ENCODE measurements around the gene DNASE1. TPM values are rescaled to one million over a fixed set of nuclear protein-coding genes. Genes with fewer than 3 reads are reported as not detected.

Gene DNASE1, protein sequence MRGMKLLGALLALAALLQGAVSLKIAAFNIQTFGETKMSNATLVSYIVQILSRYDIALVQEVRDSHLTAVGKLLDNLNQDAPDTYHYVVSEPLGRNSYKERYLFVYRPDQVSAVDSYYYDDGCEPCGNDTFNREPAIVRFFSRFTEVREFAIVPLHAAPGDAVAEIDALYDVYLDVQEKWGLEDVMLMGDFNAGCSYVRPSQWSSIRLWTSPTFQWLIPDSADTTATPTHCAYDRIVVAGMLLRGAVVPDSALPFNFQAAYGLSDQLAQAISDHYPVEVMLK
- 10 to 100 TPM in 4 of 6 donors, 1 to 10 TPM in 2; 6.4 to 34.6 (median 18.7) TPM for total RNA-seq

DNA sequence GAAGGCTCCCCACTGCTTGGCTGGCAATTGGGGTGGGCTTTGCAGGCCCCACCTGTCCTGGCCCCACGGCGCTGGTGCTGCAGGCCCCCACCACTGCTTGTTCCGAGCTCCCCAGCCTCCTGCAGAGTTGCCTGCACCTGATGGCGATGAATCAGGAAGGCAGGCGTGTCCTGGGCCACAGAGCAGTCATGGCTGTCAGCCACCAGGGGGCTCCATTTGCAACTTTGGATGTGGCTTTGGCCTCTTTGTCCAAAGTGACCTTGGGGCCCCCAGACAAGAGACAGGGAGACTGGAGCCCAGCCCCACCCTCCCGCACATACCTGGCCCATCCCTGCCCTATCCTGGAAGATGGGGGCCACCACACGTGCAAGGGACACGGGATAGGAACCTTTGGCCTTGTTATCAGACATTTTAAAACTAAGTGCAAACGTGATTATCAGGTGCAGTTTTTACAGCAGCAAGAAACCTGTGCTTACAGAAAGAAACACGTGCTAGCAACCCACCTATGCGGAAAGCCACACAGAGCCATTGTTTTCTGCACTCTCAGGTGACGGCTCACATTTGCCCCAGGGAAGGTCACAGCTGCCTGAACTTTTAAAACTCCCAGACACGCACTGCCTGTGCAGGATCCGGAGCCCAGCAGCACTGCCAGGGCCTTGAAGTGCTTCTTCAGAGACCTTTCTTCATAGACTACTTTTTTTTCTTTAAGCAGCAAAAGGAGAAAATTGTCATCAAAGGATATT, at the start of gene DNASE1:
Gene DNASE1 (plus strand): TSS at position 443 of the 743 bp plus-strand sequence. CDS start 683 bp downstream, outside the sequence.
- no peak within 1 kb of the TSS for H3K27ac ChIP-seq
- TF ChIP-seq, protein P1, sequence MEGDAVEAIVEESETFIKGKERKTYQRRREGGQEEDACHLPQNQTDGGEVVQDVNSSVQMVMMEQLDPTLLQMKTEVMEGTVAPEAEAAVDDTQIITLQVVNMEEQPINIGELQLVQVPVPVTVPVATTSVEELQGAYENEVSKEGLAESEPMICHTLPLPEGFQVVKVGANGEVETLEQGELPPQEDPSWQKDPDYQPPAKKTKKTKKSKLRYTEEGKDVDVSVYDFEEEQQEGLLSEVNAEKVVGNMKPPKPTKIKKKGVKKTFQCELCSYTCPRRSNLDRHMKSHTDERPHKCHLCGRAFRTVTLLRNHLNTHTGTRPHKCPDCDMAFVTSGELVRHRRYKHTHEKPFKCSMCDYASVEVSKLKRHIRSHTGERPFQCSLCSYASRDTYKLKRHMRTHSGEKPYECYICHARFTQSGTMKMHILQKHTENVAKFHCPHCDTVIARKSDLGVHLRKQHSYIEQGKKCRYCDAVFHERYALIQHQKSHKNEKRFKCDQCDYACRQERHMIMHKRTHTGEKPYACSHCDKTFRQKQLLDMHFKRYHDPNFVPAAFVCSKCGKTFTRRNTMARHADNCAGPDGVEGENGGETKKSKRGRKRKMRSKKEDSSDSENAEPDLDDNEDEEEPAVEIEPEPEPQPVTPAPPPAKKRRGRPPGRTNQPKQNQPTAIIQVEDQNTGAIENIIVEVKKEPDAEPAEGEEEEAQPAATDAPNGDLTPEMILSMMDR (IDR thresholded peaks at IDR 0.05): peak; percentile 55 to 73 (median 66)
- no peak for TF ChIP-seq EP300 (IDR thresholded peaks at IDR 0.05)
- TF ChIP-seq POLR2A (IDR thresholded peaks at IDR 0.05): no peak
- no peaks in the 10 kb centered on the region for H3K4me1 ChIP-seq
- no peaks in the 10 kb centered on the region for H3K27me3 ChIP-seq
- no peaks in the 10 kb centered on the region for H3K9me3 ChIP-seq
- WGBS, 2 donors: 79 to 80% methylated on average over 14 of the region's 14 CpGs
- peak in 1 of 2 donors; percentile 58 for DNase-seq
- peaks cover 11 to 62% (median 45%) of the 10 kb centered on the region in 4 donors for H3K36me3 ChIP-seq
- H3K4me3 ChIP-seq: no peak within 1 kb of the TSS
- ATAC-seq (ENCODE audit: low FRiP score in 2 of 2): peak in 1 of 2 donors; percentile 68

DNA sequence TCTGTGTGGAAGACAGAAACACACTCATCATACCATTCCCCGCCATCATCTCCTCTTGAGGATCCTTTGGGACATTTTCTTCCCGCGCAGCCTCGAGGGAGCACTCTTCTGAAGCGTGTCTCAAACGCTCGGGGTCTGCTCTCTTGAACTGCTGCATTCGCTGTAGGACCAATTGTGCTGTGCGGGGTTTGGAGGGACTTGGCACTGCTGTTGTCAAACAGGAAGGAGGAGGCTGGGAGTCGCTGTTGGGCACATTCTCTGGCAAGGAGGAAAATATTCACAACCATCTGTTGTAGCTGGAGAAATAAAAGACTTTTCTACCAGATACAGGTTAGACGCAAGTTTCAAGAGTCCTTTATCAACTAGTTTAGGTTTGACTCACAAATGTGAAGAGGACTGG, 48.0 kb upstream of the DNASE1 start:
- Histone ChIP-seq H3K4me1 (peaks cover 7 to 14% (median 9%) of the 10 kb centered on the region in 4 donors), H3K36me3 (peaks cover 0 to 43% (median 20%) of the 10 kb centered on the region in 4 donors), H3K4me3 (no peak overlapping the region), H3K9me3 (no peaks in the 10 kb centered on the region), H3K27ac (no peak overlapping the region), H3K27me3 (no peaks in the 10 kb centered on the region)
- no peak for ATAC-seq (ENCODE audit: low FRiP score in 2 of 2)
- TF ChIP-seq, protein P1 (IDR thresholded peaks at IDR 0.05): no peak
- TF ChIP-seq POLR2AphosphoS5 (IDR thresholded peaks at IDR 0.05) (no peak), POLR2A (IDR thresholded peaks at IDR 0.05) (no peak), EP300 (IDR thresholded peaks at IDR 0.05) (no peak)
- no peak for DNase-seq
- 84 to 85% methylated on average over 11 of the region's 11 CpGs for WGBS, 2 donors

DNA sequence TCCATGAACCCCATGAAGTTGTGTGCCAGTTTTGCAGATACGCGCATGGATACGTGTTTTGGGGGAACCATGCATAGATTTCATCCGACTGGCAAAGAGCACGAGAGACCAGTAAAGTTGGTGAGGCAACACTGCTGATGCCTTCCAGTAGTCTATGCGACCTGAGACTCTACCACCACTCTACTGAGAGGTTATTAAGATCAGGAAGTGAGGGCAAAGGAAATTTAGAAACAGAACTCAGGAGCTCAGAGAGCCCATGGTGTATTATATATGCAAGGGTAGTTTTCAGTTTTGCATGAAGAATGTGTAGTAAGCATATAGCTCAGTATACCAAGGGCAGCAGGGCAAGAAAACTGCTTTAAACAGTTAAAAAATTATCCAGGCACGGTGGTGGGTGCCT, 47.3 kb upstream of the DNASE1 start:
- Histone ChIP-seq H3K36me3 (peaks cover 0 to 35% (median 16%) of the 10 kb centered on the region in 4 donors), H3K27me3 (no peaks in the 10 kb centered on the region), H3K27ac (no peak overlapping the region), H3K4me1 (peaks cover 7 to 15% (median 11%) of the 10 kb centered on the region in 4 donors), H3K4me3 (no peak overlapping the region), H3K9me3 (no peaks in the 10 kb centered on the region)
- DNase-seq (no peak), ATAC-seq (ENCODE audit: low FRiP score in 2 of 2) (no peak)
- WGBS, 2 donors: 93 to 97% methylated on average over 7 of the region's 7 CpGs
- no peak for TF ChIP-seq EP300 (IDR thresholded peaks at IDR 0.05)
- no peak for TF ChIP-seq POLR2AphosphoS5 (IDR thresholded peaks at IDR 0.05)
- TF ChIP-seq POLR2A (IDR thresholded peaks at IDR 0.05): no peak
- TF ChIP-seq, protein P1 (IDR thresholded peaks at IDR 0.05): no peak

DNA sequence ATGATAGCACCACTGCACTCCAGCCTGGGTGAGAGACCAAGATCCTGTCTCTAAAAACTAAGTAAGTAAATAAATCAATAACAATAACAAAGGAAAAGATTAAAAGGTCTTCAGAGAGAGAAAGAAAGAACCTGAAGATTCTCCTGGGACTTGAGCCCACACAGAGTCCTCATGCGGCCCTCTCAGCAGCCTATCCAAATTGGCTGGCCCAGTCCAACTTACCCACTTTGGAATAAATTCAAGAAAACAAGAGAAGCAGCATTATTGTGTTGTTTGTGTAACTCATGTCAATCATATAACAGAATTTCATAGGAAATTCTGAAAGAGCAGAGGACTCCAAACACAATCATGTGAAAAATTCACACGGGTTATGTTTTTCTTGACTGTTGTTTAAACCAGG, 46.9 kb upstream of the DNASE1 start:
- WGBS, 2 donors: 88 to 94% methylated on average over 2 of the region's 2 CpGs
- ATAC-seq (ENCODE audit: low FRiP score in 2 of 2) (no peak), DNase-seq (no peak)
- Histone ChIP-seq H3K27ac (no peak overlapping the region), H3K36me3 (peaks cover 0 to 31% (median 13%) of the 10 kb centered on the region in 4 donors), H3K4me3 (no peak overlapping the region), H3K4me1 (peaks cover 11 to 20% (median 16%) of the 10 kb centered on the region in 4 donors), H3K9me3 (no peaks in the 10 kb centered on the region), H3K27me3 (no peaks in the 10 kb centered on the region)
- TF ChIP-seq EP300 (IDR thresholded peaks at IDR 0.05) (no peak), POLR2AphosphoS5 (IDR thresholded peaks at IDR 0.05) (no peak), POLR2A (IDR thresholded peaks at IDR 0.05) (no peak)
- TF ChIP-seq, protein P1 (IDR thresholded peaks at IDR 0.05): no peak

Measured in upper lobe of left lung (tissue), 6 donors.